OCI-LY1 (cell line): Measurements from ENCODE around the gene SNCB.

ENCODE experiments used
- H2AFZ ChIP-seq: fragments of 200-600 bp; sonication (generic), shearing (Covaris generic); 2 replicates; pipeline ENCODE4 v1.6.0; 2014; ENCODE audit warnings: antibody characterized with exemption, mild to moderate bottlenecking, low read length
- H3F3A ChIP-seq: fragments of 200-600 bp; sonication (generic), shearing (Covaris generic); 2 replicates; pipeline ENCODE4 v1.6.0; 2014; ENCODE audit warnings: mild to moderate bottlenecking, antibody characterized with exemption, low read length, moderate library complexity; ENCODE audit not compliant: insufficient read depth
- H3K27ac ChIP-seq: fragments of 200-600 bp; sonication (generic); 2 replicates; pipeline ENCODE4 v1.5.1; 2014; ENCODE audit warnings: low read length, mixed run types, mild to moderate bottlenecking, low read depth; ENCODE audit not compliant: poor library complexity, severe bottlenecking
- H3K27me3 ChIP-seq: fragments of 200-600 bp; sonication (generic); 2 replicates; pipeline ENCODE4 v1.6.0; 2014; ENCODE audit warnings: antibody characterized with exemption, mild to moderate bottlenecking, low read length, moderate library complexity; ENCODE audit not compliant: insufficient read depth
- H3K36me3 ChIP-seq: fragments of 200-600 bp; sonication (generic); 2 replicates; pipeline ENCODE4 v1.6.1; 2014; ENCODE audit warnings: mild to moderate bottlenecking, antibody characterized with exemption, low read length, moderate library complexity, mixed read lengths; ENCODE audit not compliant: insufficient read depth
- H3K4me1 ChIP-seq: fragments of 200-600 bp; sonication (generic); 2 replicates; pipeline ENCODE4 v1.5.1; 2014; ENCODE audit warnings: mild to moderate bottlenecking, low read length, moderate library complexity; ENCODE audit not compliant: insufficient read depth, severe bottlenecking
- H3K4me2 ChIP-seq: fragments of 200-600 bp; sonication (generic), shearing (Covaris generic); 2 replicates; pipeline ENCODE4 v1.6.1; 2014; ENCODE audit warnings: low read length
- H3K4me3 ChIP-seq: fragments of 200-600 bp; sonication (generic); 2 replicates; pipeline ENCODE4 v1.5.1; 2014; ENCODE audit warnings: low read length, low read depth, mild to moderate bottlenecking, mixed read lengths; ENCODE audit not compliant: poor library complexity, severe bottlenecking
- H3K79me2 ChIP-seq: fragments of 200-600 bp; shearing (Covaris generic); 2 replicates; pipeline ENCODE4 v1.6.1; 2016; ENCODE audit warnings: mixed run types, low read length, mixed read lengths; ENCODE audit not compliant: insufficient read depth
- H3K9ac ChIP-seq: fragments of 200-600 bp; sonication (generic), shearing (Covaris generic); 2 replicates; pipeline ENCODE4 v1.6.1; 2014; ENCODE audit warnings: mild to moderate bottlenecking, low read length, mixed read lengths
- H3K9me2 ChIP-seq: fragments of 200-600 bp; sonication (generic), shearing (Covaris generic); 2 replicates; pipeline ENCODE4 v1.6.1; 2014; ENCODE audit warnings: low read depth, mild to moderate bottlenecking, low read length, mixed read lengths
- H3K9me3 ChIP-seq: fragments of 200-600 bp; shearing (Covaris generic); 2 replicates; pipeline ENCODE4 v1.6.1; 2014; ENCODE audit warnings: low read length, mixed read lengths
- H4K20me1 ChIP-seq: fragments of 200-600 bp; sonication (generic), shearing (Covaris generic); 2 replicates; pipeline ENCODE4 v1.6.0; 2016; ENCODE audit warnings: mild to moderate bottlenecking, low read length; ENCODE audit not compliant: insufficient read depth
- CTCF ChIP-seq: fragments of 200-600 bp; sonication (generic), shearing (Covaris generic); IDR thresholded peaks from 2 replicates; pipeline ENCODE4 v1.5.1; 2017; ENCODE audit warnings: mild to moderate bottlenecking, antibody characterized with exemption, low read length, moderate library complexity, mixed read lengths
- EZH2 ChIP-seq: fragments of 200-600 bp; sonication (generic), shearing (Covaris generic); IDR thresholded peaks from 2 replicates; pipeline ENCODE4 v1.8.0; 2017; ENCODE audit warnings: borderline replicate concordance, mixed run types, mild to moderate bottlenecking, antibody characterized with exemption, low read length, moderate library complexity, mixed read lengths

Gene SNCB

GRCh38 chr5:176618783-176619182, 11.6 kb downstream of the SNCB start:
- Histone ChIP-seq H3K9ac (no peak overlapping the region), H3K36me3 (no peaks in the 10 kb centered on the region)

GRCh38 chr5:176616511-176616910, 13.8 kb downstream of the SNCB start:
- no peak overlapping the region for H2AFZ ChIP-seq
- no peaks in the 10 kb centered on the region for H3K4me1 ChIP-seq
- no peaks in the 10 kb centered on the region for H3K79me2 ChIP-seq
- no peaks in the 10 kb centered on the region; the same call in 1 of the 2 replicates for H3K27me3 ChIP-seq
- H3K9ac ChIP-seq = no peak overlapping the region
- no peak for TF ChIP-seq CTCF
- TF ChIP-seq EZH2 = no peak
- no peaks in the 10 kb centered on the region for H3F3A ChIP-seq
- no peak overlapping the region for H3K4me2 ChIP-seq
- no peaks in the 10 kb centered on the region for H3K36me3 ChIP-seq
- no peaks in the 10 kb centered on the region for H4K20me1 ChIP-seq
- no peak overlapping the region for H3K4me3 ChIP-seq
- H3K9me3 ChIP-seq = no peaks in the 10 kb centered on the region
- no peaks in the 10 kb centered on the region for H3K9me2 ChIP-seq
- no peak overlapping the region for H3K27ac ChIP-seq

More at GRCh38 chr5:176618783-176619182, 11.6 kb downstream of the SNCB start:
- H2AFZ ChIP-seq = no peak overlapping the region
- no peak overlapping the region for H3K4me3 ChIP-seq
- TF ChIP-seq EZH2 (no peak), CTCF (no peak)
- H3K9me2 ChIP-seq = no peaks in the 10 kb centered on the region
- H3K27ac ChIP-seq = no peak overlapping the region
- no peaks in the 10 kb centered on the region for H4K20me1 ChIP-seq
- H3K4me2 ChIP-seq = no peak overlapping the region
- H3K4me1 ChIP-seq = no peaks in the 10 kb centered on the region
- H3K79me2 ChIP-seq = no peaks in the 10 kb centered on the region
- H3F3A ChIP-seq = no peaks in the 10 kb centered on the region
- no peaks in the 10 kb centered on the region; the same call in 1 of the 2 replicates for H3K27me3 ChIP-seq
- no peaks in the 10 kb centered on the region for H3K9me3 ChIP-seq

- no peak overlapping the region for H3K9ac ChIP-seq
- H3K9me3 ChIP-seq = no peaks in the 10 kb centered on the region
- no peaks in the 10 kb centered on the region for H3K4me1 ChIP-seq
- no peak overlapping the region for H3K4me3 ChIP-seq
- no peaks in the 10 kb centered on the region for H4K20me1 ChIP-seq
- H3K36me3 ChIP-seq = no peaks in the 10 kb centered on the region
- H3K27ac ChIP-seq = no peak overlapping the region
- no peaks in the 10 kb centered on the region for H3K9me2 ChIP-seq
- no peaks in the 10 kb centered on the region for H3K27me3 ChIP-seq
- H3K4me2 ChIP-seq = no peak overlapping the region
- H3K79me2 ChIP-seq = no peaks in the 10 kb centered on the region
- no peaks in the 10 kb centered on the region for H3F3A ChIP-seq
- H2AFZ ChIP-seq = no peak overlapping the region
- TF ChIP-seq CTCF (no peak), EZH2 (no peak)
These were observed 15.4 kb downstream of the SNCB start for GRCh38 chr5:176614805-176615478.
